ENCODE results near the gene SLC12A5. TPM values are rescaled to one million over a fixed set of nuclear protein-coding genes. Genes with fewer than 3 reads are reported as not detected.

The SLC12A5 gene
- total RNA-seq, 4 donors from 2014 or later: not detected

DNA sequence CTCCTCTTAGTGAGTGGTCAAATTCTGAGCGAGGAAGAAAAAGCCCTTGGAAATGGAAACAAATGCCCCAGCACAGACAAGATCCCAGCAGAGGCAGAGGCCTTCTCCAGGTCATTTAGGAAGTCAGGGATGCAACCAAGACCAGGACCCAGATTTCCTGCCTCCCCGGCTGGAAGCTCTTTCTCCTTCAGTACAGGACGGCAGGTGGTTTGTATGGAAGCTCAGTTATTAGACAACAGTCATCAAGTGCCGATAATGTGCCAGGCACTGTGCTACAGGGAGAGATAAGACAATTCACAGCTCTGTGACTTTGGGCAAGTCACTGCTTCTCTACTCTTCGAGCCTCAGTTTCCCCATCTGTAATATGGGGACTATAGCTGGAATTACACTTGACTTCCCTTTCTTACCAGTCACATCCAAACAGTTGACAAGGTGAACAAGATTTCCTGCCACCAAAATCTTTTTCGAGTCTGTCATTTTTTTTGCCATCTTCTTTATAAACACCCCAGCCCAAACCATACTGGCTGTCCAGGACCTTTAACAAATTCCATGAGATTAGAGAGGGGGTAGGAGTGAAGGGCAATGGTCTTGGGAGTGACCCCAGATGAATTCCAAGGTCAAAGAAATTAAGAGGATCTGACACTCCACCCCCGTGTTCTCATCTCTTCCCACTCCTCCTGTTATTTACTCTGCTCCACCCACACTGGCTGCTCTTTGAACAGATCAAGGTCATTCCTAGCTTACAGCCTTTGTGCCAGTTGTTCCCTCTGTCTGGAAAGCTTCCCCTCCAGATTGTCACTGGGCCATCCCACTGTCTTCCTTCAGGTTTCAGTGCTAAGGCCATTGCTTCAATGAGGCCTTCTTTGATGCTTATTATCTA lies 14.3 kb upstream of the SLC12A5 start:
- TF ChIP-seq POLR2A (IDR thresholded peaks at IDR 0.05): no peak
- TF ChIP-seq, protein P1, sequence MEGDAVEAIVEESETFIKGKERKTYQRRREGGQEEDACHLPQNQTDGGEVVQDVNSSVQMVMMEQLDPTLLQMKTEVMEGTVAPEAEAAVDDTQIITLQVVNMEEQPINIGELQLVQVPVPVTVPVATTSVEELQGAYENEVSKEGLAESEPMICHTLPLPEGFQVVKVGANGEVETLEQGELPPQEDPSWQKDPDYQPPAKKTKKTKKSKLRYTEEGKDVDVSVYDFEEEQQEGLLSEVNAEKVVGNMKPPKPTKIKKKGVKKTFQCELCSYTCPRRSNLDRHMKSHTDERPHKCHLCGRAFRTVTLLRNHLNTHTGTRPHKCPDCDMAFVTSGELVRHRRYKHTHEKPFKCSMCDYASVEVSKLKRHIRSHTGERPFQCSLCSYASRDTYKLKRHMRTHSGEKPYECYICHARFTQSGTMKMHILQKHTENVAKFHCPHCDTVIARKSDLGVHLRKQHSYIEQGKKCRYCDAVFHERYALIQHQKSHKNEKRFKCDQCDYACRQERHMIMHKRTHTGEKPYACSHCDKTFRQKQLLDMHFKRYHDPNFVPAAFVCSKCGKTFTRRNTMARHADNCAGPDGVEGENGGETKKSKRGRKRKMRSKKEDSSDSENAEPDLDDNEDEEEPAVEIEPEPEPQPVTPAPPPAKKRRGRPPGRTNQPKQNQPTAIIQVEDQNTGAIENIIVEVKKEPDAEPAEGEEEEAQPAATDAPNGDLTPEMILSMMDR (IDR thresholded peaks at IDR 0.05): no peak

GRCh38 chr20:46017272-46017671 lies 11.7 kb upstream of the SLC12A5 start:
- peaks cover 0 to 20% of the 10 kb centered on the region in 2 donors for H3K27me3 ChIP-seq
- TF ChIP-seq, protein P1 (IDR thresholded peaks at IDR 0.05): no peak
- TF ChIP-seq POLR2A (IDR thresholded peaks at IDR 0.05): no peak
- H3K36me3 ChIP-seq: no peaks in the 10 kb centered on the region
- no peak for DNase-seq
- no peaks in the 10 kb centered on the region for H3K9me3 ChIP-seq
- H3K27ac ChIP-seq: no peak overlapping the region
- no peak overlapping the region for H3K4me3 ChIP-seq
- H3K4me1 ChIP-seq: peaks cover 0 to 22% (median 15%) of the 10 kb centered on the region in 4 donors

More for the DNA sequence above, 14.3 kb upstream of the SLC12A5 start:
- Histone ChIP-seq H3K9me3 (no peaks in the 10 kb centered on the region), H3K27ac (no peak overlapping the region), H3K4me3 (no peak overlapping the region), H3K27me3 (peaks cover 0 to 30% of the 10 kb centered on the region in 2 donors), H3K4me1 (peaks cover 0 to 24% (median 5%) of the 10 kb centered on the region in 4 donors), H3K36me3 (no peaks in the 10 kb centered on the region)
- no peak for DNase-seq

DNA sequence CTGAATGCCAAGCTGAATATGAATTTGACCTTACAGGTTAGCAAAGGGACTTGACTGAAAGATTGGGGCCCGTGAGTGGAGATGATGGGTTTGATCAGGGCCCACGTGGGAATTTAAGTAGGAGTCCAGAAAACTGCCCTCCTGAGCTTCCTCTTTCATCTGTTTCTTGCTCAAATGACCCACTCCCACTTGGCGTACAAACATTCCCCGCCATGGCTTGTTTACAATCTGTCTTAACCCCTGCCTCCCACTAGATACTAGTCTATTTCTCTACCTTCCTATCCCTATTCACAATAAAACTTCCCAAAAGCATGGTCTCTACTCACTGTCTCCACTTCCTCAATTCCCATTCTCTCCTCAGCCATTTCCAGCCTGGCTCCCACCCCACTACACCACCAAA lies 10.9 kb upstream of the SLC12A5 start:
- Histone ChIP-seq H3K27ac (no peak overlapping the region), H3K4me3 (no peak overlapping the region), H3K36me3 (no peaks in the 10 kb centered on the region), H3K9me3 (no peaks in the 10 kb centered on the region), H3K27me3 (peaks cover 0 to 16% of the 10 kb centered on the region in 2 donors), H3K4me1 (peaks cover 0 to 30% (median 23%) of the 10 kb centered on the region in 4 donors)
- no peak for DNase-seq
- TF ChIP-seq, protein P1 (IDR thresholded peaks at IDR 0.05): no peak
- TF ChIP-seq POLR2A (IDR thresholded peaks at IDR 0.05): no peak

DNA sequence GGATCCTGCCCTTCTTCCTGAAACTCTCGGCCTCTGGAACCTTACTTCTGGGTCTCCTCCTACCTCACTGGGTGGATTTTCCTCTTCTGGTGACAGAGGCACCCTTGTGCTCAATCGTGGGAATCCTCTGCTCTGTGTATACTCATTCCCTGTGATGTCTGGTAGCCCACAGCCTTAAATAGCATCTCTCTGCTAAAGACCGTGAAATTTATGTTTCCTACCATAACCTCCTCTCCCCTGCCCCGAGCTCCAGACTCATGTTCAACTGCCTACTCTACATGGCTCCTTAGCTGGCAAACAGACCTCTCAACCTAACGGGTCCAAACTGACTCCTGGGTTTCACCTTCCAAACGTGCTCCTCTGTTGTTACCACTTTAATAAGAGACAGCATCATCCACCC lies 10.4 kb upstream of the SLC12A5 start:
- Histone ChIP-seq H3K27me3 (peaks cover 0 to 11% of the 10 kb centered on the region in 2 donors), H3K4me1 (peaks cover 0 to 29% (median 21%) of the 10 kb centered on the region in 4 donors)
- DNase-seq: no peak

DNA sequence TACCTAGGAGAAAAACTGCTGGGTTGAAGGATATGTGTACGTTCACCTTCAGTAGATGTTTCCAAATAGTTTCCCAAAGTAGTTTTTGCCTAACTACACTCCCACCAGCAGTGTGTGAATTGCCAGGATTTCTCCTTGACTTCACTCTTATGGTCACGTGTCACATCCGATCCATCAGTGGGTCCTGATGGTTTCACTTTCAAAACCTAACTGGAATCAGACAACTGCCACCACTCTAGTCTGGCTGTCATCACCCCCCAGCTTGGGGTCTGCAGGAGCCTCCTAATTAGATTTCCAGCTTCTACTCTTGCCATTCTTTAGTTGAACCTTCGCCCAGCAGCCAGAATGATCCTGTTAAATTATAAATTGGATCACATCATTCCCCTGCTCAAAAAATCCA lies 8.5 kb upstream of the SLC12A5 start:
- no peaks in the 10 kb centered on the region for H3K36me3 ChIP-seq

More for the DNA sequence above, 10.4 kb upstream of the SLC12A5 start:
- Histone ChIP-seq H3K4me3 (no peak overlapping the region), H3K27ac (no peak overlapping the region), H3K36me3 (no peaks in the 10 kb centered on the region), H3K9me3 (no peaks in the 10 kb centered on the region)
- no peak for TF ChIP-seq POLR2A (IDR thresholded peaks at IDR 0.05)
- TF ChIP-seq, protein P1 (IDR thresholded peaks at IDR 0.05): no peak

More for the DNA sequence above, 8.5 kb upstream of the SLC12A5 start:
- H3K4me3 ChIP-seq: no peak overlapping the region
- H3K27me3 ChIP-seq: peaks cover 0 to 11% of the 10 kb centered on the region in 2 donors
- H3K9me3 ChIP-seq: no peaks in the 10 kb centered on the region
- DNase-seq: no peak
- peaks cover 0 to 21% (median 17%) of the 10 kb centered on the region in 4 donors for H3K4me1 ChIP-seq
- H3K27ac ChIP-seq: no peak overlapping the region
- TF ChIP-seq, protein P1 (IDR thresholded peaks at IDR 0.05): no peak
- TF ChIP-seq POLR2A (IDR thresholded peaks at IDR 0.05): no peak

All from Peyer's patch (tissue), 4 donors.